Measurements from ENCODE around the gene HMCES.

- TF ChIP-seq POLR2AphosphoS5 (IDR thresholded peaks at IDR 0.05) (no peak), CTCF (IDR thresholded peaks at IDR 0.05) (no peak), POLR2A (IDR thresholded peaks at IDR 0.05) (no peak), EP300 (IDR thresholded peaks at IDR 0.05) (no peak)
Observed at GRCh38 chr3:129254536-129255230, 24.0 kb upstream of the HMCES start.
